GM21367 (cell line): ENCODE data around the gene HILPDA.
"Not testable (repeated sequence)": the region's sequence is repeated elsewhere in the genome, so short reads cannot be mapped to it uniquely, and the experiment has no call there.

ENCODE experiments used
- ATAC-seq: cut with Tn5 transposase; IDR thresholded peaks from one replicate; pipeline ENCODE4 v1.9.1; 2021; ENCODE audit not compliant: unreplicated experiment

The HILPDA gene

DNA sequence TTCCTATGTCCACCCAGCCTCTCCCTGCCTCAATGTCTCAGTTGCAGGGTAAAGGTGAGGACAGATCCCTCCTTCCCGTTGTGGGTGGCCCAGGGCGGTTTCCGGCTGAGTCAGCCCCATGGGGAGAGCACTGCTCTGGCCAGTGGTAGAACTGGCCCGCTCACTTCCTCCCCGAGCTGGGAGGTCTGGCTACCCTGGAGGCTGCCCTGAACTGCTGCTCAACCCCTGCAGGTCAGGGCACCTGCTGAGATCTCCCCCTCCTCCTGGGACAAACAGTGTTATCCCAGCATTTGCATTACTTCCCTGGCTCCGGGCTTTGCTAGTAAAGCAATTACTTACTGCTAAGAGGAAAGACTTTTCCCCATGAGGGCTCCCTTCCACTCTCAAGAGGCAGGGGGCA is 24.5 kb upstream of the HILPDA start:
- ATAC-seq = no peak

DNA sequence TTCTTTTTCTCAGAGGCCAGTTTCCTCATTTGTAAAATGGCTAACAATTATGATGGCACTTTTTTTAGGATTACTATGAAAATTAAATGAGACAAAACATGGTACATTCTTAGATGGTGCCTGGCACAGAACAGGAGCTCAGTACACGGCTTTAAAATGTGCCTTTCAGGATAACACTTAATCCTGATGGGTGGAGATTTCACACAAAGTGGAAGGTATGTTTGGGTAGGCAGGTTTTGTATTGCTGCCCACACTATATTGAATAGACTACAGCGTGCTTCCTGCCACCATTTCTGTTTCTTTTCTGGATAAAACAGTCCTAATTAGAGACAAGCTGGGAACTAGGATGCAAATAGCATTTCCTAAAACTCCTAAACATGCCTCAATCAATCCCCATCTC is 23.9 kb upstream of the HILPDA start:
- no peak for ATAC-seq

DNA sequence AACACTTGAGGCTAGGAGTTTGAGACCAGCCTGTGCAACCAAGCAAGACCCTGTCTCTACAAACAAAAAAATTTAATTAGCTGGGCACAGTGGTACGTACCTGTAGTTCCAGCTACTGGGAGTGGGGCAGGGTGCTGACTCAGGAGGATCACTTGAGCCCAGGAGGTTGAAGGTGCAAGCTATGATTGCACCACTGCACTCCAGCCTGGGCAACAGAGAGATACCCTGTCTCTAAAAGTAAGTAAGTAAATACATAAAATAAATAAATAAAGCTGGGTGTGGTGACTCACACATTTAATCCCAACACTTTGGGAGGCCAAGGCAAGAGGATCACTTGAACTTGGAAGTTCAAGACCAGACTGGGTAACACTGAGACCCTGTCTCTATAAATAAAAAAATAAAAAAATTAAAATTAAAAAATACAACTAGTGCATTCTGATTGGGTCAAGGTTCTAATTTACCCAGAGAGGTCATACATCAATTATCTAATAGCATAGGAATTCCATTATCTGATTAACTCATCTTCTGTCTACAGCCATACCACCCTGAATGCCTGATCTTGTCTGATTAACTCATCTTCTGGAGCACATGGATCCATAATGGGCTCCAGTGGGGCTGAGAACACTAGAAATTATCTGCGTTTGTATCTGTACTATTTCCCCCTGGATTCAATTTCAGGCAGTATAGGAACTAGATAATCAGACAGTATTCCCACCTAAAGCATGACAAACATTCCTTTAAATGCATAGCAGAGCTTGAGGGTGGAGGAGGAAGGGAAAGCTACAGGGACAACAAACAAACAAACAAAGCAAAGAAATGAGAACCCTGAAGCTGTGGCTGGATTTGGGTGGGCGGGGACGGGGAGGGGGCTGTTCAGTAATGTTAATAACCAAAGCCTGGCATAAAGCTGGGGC is 21.0 kb upstream of the HILPDA start:
- ATAC-seq = no peak

DNA sequence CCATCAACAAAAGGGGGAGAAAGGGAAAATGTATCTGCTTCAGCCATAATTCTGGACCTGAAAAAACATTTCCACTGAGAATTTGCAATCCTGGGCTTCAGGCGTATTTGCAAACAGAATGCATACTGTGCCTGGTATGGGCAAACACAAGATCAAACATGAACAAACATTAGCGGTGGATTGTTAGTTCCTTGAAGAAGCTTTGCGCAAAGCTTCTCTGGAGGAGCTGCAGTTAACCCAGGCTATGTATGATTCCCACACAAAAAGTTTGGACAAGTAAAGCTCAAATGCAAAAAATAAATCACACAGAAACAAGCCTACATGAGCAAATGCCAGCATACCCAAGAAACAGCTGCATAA is 20.4 kb upstream of the HILPDA start:
- no peak for ATAC-seq

DNA sequence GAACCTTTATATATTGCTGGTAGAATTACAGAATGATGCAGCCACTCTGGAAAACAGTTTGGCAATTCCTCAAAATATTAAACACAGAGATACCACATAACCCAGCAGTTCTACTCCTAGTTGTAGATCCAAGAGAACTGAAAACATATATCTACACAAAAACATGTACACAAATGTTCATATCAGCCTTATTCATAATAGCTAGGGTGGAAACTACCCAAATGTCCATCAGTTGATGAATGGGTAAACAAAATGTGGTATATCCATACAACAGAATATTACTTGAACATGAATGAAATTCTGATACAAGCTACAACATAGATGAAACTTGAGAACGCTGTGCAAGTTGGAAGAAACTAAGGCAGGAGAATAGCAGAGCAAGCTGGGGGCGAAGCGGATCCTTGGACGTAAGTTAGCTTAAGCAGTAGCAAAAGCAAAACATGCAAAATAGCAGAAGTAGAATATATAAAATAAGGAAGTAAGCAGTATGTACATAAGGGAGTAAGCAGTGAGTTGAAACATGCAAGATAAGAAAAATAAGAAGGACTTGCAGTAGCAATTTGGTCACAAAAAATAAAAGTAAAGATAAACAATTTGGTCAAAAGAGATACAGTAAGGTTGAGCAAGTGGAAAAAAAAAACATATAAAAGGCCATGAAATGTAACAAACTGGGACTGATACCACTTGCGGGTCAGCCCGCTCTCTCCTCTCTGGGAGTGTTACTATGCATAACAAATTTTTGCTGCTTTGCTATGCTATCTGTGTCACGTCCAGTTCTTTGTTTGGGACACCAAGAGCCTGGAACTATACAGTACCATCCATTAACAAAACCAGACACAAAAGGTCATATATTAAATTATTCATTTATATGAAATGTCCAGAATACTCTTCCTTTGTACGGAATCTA is 18.0 kb upstream of the HILPDA start:
- ATAC-seq = peak; percentile 58

DNA sequence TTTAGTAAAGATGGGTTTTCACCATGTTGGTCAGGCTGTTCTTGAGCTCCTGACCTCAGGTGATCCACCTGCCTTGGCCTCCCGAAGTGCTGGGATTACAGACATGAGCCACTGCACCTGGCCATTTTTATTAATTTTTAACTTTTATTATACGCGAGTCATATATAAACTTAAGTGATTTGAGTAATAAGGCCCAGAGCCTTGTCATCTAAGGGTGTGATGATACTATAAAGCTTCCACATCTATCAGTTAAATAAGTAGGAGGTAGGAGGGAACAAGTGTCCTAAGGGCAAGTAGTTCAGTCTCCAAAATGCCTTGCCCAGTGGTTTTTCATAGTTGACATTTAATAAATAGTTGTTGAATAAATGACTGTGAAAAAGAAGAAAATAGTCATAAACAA is 13.3 kb upstream of the HILPDA start:
- ATAC-seq = no peak

DNA sequence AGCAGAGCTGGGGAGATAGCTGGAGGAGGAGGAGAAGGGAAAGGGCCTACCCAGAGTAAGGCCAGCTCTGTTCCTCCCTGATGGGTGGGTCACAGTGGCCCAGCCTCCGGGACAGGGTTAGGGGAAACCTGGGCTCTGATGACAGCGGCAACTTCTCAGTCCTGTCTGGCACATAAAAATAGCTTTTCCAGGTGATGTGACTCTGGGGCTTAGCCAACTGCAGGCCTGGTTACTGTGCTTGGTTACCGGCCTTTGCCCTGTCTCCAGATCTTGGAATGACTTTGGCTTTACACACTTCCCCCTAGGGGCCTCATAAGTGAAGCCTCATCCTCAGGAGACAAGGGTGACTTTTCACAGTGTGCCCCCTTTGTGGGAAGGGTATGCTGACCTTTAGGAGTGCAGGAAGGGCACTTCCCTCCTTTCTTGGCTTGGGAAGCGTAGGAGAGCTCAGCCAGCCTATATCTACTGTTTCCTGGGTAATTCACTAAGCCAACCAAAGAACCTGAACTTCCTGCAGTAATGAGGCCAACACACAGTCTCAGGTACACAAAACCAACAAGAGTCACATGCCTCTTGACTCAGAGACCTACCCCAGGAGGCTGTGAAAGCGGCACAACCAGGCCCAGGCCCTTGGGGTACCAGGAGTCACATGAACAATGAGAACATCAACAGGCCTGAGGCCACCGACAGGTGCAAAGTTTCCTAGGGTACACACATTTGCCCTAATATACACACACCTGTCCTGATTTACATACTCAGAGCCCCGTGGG is 11.7 kb upstream of the HILPDA start:
- no peak for ATAC-seq

DNA sequence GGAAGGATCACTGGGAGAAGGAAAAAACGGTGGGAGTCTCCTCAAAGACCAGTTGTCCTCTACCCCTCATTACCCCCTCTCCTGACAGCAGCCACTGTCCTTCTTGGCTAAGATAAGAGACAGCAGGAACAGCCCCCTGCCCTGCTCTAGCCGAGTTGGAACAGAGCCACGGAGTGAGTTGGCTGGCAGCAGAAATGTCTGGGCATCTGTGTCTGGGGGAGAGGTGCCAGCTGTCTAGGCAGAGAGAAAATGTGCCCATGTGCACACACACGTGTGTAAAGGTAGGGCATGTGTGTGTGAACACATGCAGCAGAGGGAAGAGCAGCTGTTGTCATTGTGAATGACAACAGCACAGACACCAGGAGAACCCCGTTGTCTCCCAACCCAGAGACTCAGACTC is 9.4 kb upstream of the HILPDA start:
- ATAC-seq = no peak

DNA sequence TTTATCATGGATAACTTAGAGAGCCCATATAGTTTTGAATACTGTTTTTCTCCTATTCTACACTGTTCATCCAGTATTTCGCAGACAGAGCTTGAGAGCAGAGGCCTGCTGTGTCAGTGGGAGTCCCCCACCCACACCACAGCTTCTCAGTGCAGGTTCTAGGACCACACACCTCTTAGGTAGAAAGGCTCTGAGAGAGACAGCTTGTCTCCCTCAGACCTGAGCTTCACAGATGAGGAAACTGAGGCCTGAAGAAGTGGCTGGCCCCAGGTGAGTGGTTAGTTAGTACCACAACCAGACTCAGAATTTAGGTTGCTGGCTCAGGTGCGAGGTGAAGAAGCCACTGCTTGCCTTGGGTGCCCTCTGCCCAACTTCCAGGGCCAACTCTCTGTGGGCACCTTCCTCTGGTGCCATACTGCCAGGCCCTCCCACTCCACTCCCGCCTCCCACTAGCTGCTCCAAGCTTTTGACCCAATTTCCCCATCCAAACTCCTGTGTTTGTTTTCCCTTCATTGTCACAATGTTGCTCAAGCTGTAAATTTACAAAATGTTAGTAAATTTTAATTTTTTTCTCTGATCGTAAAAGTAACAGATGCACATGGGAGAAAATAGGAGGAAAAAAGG is 7.6 kb upstream of the HILPDA start:
- ATAC-seq = no peak

DNA sequence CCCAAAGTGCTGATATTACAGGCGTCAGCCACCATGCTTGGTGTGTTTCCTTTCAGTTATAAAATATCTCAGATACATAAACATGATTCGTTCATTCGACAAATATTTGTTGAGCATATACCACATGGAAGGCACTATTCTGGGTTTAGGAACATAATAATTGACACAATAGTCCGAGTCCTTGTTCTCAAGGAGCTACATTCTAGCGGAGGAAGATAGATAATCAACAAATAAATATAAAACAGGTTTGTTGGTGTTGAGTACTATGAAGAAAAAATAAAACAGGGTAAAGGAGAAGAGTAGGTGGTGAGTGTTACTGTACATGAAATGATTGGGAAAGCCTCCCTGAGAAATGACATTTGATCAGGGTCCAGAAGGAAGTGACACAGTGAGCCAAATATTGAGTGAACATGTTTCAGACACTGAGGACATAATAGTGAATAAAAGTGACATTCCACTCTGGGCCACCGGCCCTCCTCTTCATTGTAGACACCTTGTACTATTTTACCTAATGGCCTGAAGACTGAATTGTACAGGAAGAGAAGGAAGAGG is 6.9 kb upstream of the HILPDA start:
- no peak for ATAC-seq

DNA sequence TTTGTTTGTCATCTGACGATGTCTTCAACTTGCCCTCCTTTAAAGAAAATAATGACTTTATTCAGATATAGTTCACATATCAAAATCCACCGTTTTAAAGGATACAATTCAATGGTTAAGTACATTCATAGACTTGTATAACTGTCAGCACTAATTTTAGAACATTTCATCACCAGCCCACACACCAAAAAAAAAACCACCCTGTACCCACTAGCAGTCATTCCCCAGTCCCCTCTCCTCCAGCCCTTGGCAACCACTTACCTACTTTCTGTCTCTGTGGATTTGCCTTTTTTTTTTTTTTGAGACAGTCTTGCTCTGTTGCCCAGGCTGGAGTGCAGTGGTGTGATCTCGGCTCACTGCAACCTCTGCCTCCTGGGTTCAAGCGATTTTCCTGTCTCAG is 5.3 kb upstream of the HILPDA start:
- ATAC-seq = no peak

DNA sequence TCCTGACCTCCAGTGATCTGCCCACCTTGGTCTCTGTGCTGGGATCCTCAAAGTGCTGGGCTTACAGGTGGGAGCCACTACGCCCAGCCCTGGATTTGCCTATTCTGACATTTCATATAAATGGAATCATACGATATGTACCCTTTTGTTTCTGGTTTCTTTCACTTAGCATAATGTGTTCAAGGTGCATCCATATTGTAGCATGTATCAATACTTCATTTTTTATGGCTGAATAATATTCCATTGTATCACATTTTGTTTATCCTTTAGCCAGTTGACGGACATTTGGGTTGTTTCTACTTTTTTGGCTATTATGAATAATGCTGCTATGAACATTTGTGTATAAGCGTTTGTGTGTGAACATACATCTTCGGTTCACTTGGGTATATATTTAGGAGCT is 4.8 kb upstream of the HILPDA start:
- ATAC-seq = no peak

DNA sequence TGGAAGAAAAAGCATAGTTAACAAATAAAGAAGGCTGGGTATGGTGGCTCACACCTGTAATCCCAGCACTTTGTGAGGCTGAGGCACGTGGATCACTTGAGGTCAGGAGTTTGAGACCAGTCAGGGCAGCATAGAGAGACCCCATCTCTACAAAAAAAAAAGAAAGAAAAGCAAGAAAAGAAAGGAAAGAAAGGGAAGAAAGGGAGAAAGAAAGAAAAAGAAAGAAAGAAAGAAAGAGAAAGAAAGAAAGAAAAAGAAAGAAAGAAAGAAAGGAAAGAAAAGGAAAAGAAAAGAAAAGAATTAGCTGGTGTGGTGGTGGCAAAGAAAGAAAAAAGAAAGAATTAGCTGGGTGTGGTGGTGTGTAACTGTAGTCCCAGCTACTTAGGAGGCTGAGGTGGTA is 3.1 kb upstream of the HILPDA start:
- ATAC-seq = no peak

DNA sequence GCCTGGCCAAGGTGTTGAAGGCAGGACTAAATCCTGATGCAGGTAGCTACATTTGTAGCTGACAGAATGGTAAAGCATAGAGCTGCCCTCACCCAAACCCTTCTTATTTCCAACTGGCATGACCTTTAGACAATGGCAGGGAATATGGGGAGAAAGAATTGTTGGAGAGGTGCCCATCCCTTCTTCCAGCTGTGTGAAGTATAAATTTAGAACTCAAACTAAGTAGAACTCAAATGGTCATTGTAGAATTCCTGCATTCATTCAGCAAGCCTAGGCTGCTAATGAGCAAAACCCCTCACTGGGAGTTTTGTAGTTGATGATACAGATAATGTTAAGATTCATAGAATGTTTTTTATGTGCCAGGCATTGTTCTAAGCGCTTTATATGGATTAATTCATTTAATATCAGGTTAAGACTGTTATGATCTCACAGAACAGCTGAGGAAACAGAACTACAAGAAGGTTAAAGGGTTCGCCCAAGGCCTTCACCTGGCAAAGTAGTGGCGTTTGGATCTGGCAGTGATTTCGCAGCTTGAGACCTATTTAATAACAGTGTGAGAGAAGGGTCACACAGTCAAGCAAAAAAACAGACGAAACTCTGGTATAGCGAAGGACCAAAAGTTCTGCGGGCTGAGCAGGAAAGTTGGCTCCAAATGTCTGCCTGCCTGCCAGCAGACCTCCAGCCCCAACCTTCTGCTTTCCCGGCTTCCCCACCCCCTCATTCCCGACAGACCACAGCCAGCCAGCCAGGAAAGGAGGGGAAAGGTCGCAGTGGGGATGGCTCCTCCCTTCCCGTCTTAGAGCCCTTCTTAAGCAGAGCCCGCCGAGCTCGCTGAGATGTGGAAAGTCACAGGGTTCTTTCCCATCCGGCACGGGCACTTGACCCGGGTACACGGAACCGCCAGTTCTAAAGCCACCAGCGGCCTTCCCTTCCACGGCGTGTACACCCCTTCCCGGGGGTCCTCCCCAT is 1.6 kb upstream of the HILPDA start:
- ATAC-seq = no peak

DNA sequence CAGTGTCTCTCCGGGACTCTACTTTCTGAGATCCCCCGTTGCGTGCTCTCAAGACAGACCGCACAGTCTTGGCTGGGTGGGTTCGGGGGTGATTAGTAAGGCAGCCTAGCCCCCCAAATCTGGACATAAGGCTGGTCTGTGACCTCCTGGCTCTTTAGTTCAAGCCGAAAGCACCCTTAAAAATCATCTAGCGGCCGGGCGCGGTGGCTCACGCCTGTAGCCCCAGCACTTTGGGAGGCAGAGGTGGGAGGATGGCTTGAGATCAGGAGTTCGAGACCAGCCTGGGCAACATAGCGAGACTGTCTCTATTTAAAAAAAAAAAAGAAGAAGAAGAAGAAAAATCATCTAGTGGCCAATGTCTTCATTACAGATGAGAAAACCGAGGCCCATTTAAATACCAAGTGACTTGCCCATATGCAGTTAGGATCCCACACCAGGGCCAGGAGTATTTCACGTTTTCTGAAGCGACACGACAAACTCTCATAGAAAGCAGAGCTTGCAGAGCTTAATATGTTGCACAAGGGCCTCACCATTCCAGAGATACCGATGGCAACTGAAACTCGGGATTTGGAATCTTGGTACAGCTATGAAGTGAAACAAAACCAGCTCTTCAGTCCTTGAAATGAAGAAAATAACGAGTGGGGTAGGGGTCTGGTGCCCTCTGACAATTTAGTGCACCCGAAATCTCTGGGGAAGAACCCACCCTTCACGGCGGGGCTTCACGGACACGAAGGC is 703 bp upstream of the HILPDA start:
- ATAC-seq = no peak

DNA sequence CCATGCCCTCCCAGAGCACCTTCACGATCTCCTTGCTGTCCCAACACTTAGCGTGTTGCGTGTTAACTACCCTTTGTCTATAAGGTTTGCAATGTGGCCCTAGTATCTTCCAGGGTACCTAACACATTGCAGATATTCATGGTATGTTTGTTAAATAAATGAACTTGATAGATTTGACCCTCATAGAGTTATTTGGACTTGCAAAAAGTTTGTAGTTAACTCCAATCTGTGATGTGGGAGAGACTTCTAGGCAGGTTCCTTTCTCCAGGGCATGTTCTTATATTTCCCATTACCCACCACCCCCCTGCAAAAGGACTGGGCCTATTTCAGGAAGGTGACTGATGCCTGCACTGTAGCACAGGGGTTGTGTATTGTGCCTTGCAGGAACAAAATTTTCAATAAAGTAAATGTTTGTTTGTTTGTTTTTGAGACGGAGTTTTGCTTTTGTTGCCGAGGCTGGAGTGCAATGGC is 612 bp downstream of the HILPDA start:
- ATAC-seq = peak; percentile 7

DNA sequence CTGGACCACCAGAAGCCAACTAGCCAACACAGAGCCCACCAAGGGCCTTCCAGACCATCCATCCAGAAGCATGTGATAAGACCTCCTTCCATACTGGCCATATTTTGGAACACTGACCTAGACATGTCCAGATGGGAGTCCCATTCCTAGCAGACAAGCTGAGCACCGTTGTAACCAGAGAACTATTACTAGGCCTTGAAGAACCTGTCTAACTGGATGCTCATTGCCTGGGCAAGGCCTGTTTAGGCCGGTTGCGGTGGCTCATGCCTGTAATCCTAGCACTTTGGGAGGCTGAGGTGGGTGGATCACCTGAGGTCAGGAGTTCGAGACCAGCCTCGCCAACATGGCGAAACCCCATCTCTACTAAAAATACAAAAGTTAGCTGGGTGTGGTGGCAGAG is 1.7 kb downstream of the HILPDA start:
- not testable (repeated sequence) for ATAC-seq

DNA sequence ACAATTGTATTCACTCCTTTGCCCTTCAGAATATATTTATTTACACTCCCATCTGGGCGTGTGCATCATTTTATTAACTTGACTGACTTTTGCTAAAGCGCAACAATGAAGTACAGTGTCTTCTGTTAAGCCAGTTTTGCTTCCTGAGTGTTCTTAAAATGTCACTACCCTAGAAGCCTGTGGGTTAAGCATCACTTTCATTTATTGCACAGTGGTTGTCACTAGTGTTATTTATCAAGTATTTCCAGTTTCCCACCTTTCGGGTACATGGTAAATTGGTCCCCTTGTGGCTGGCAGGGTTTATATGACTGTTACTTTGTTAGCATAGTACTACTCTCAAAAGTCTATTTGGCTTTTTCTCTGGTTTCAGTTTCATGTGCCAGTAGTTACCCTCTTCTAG is 3.3 kb downstream of the HILPDA start:
- peak; percentile 21 for ATAC-seq
